Keratinocyte (primary cell): Measurements from ENCODE around the gene NDOR1.

ENCODE experiments used
- CTCF ChIP-seq, 3 experiments: IDR thresholded peaks in 1 of 3; conservative IDR thresholded peaks in 1 of 3; optimal IDR thresholded peaks in 1 of 3; 2 replicates in 2 of 3; 3 replicates in 1 of 3; pipeline versions ENCODE3 to v1.5.1; 2011; ENCODE audit warnings: low read length in 3 of 3, mild to moderate bottlenecking in 3 of 3, moderate library complexity in 2 of 3, control low read depth in 1 of 3, inconsistent platforms in 1 of 3; ENCODE audit not compliant: insufficient read depth in 2 of 3; ENCODE audit errors: extremely low read depth in 1 of 3
- EZH2 ChIP-seq: IDR thresholded peaks from one replicate; pipeline ENCODE4 v1.6.1; 2012; ENCODE audit warnings: inconsistent platforms, mild to moderate bottlenecking, low read length, moderate library complexity

- TF ChIP-seq CTCF (optimal IDR thresholded peaks at IDR 0.05 in 1 of 3, IDR thresholded peaks at IDR 0.05 in 1 of 3, conservative IDR thresholded peaks at IDR 0.05 in 1 of 3; ENCODE audit: extremely low read depth in 1 of 3, insufficient read depth in 2 of 3, low read length in 3 of 3) (peak in 1 of 3 experiments; percentile 17), EZH2 (no peak)
Measured at GRCh38 chr9:137233143-137233980, 27.9 kb downstream of the NDOR1 start.
